Skeletal muscle satellite cell (primary cell): ENCODE results near the gene KXD1.
"Not testable (repeated sequence)": the region's sequence is repeated elsewhere in the genome, so short reads cannot be mapped to it uniquely, and the experiment has no call there.

Experiments used
- H3K27me3 ChIP-seq: 2 replicates; pipeline ENCODE4 v1.7.0; 2013; ENCODE audit warnings: low read length; ENCODE audit not compliant: control insufficient read depth, insufficient read depth
- H3K36me3 ChIP-seq: 2 replicates; pipeline ENCODE4 v1.7.0; 2013; ENCODE audit warnings: mild to moderate bottlenecking, control low read depth, low read length; ENCODE audit not compliant: insufficient read depth
- H3K4me1 ChIP-seq: 2 replicates; pipeline ENCODE4 v1.7.0; 2013; ENCODE audit warnings: low read length; ENCODE audit not compliant: control insufficient read depth, insufficient read depth
- H3K4me2 ChIP-seq: 2 replicates; pipeline ENCODE4 v1.7.0; 2013; ENCODE audit warnings: mild to moderate bottlenecking, low read length
- H3K4me3 ChIP-seq: 2 replicates; pipeline ENCODE4 v1.7.0; 2013; ENCODE audit warnings: low read length
- H3K9ac ChIP-seq: 2 replicates; pipeline ENCODE4 v1.7.0; 2013; ENCODE audit warnings: mild to moderate bottlenecking, low read depth, low read length, moderate library complexity
- H3K9me3 ChIP-seq: replicated peaks from 2 replicates; pipeline ENCODE4 v1.7.0; 2013; ENCODE audit warnings: mild to moderate bottlenecking, control low read depth, low read length

The KXD1 gene

GRCh38 chr19:18595475-18595874 lies 37.8 kb downstream of the KXD1 start:
- Histone ChIP-seq H3K27me3 (no peaks in the 10 kb centered on the region), H3K9ac (no peak overlapping the region), H3K4me1 (peaks cover 6% of the 10 kb centered on the region), H3K4me2 (no peak overlapping the region), H3K9me3 (no peaks in the 10 kb centered on the region), H3K36me3 (no peaks in the 10 kb centered on the region), H3K4me3 (no peak overlapping the region)

GRCh38 chr19:18596752-18597157 lies 39.1 kb downstream of the KXD1 start:
- Histone ChIP-seq H3K4me2 (no peak overlapping the region), H3K4me3 (no peak overlapping the region), H3K9ac (no peak overlapping the region), H3K36me3 (no peaks in the 10 kb centered on the region), H3K27me3 (no peaks in the 10 kb centered on the region), H3K4me1 (peaks cover 6% of the 10 kb centered on the region), H3K9me3 (no peaks in the 10 kb centered on the region)

- no peak overlapping the region for H3K4me3 ChIP-seq
- no peak overlapping the region for H3K4me2 ChIP-seq
- H3K9ac ChIP-seq = no peak overlapping the region
- no peaks in the 10 kb centered on the region for H3K36me3 ChIP-seq
- H3K4me1 ChIP-seq = peaks cover 10% of the 10 kb centered on the region
- no peaks in the 10 kb centered on the region for H3K27me3 ChIP-seq
- no peaks in the 10 kb centered on the region for H3K9me3 ChIP-seq
These were observed 40.4 kb downstream of the KXD1 start for GRCh38 chr19:18597809-18598660.

GRCh38 chr19:18599485-18599884 lies 41.8 kb downstream of the KXD1 start:
- H3K4me1 ChIP-seq = peaks cover 21% of the 10 kb centered on the region
- H3K4me2 ChIP-seq = no peak overlapping the region
- no peaks in the 10 kb centered on the region for H3K36me3 ChIP-seq
- no peak overlapping the region for H3K4me3 ChIP-seq
- no peak overlapping the region for H3K9ac ChIP-seq
- no peaks in the 10 kb centered on the region for H3K9me3 ChIP-seq
- H3K27me3 ChIP-seq = no peaks in the 10 kb centered on the region

GRCh38 chr19:18600692-18601397 lies 43.2 kb downstream of the KXD1 start:
- H3K4me1 ChIP-seq = peaks cover 18% of the 10 kb centered on the region
- H3K36me3 ChIP-seq, H3K9ac ChIP-seq, H3K27me3 ChIP-seq, H3K4me3 ChIP-seq, H3K4me2 ChIP-seq, H3K9me3 ChIP-seq: not testable (repeated sequence)

GRCh38 chr19:18601875-18602274 lies 44.2 kb downstream of the KXD1 start:
- Histone ChIP-seq H3K36me3 (no peaks in the 10 kb centered on the region), H3K9ac (no peak overlapping the region), H3K4me2 (no peak overlapping the region), H3K27me3 (no peaks in the 10 kb centered on the region), H3K4me1 (peaks cover 18% of the 10 kb centered on the region), H3K9me3 (no peaks in the 10 kb centered on the region), H3K4me3 (no peak overlapping the region)

- Histone ChIP-seq H3K9ac (peak overlapping the region; percentile 41), H3K4me3 (peak overlapping the region; percentile 58), H3K4me1 (peaks cover 23% of the 10 kb centered on the region), H3K9me3 (no peaks in the 10 kb centered on the region), H3K36me3 (no peaks in the 10 kb centered on the region), H3K4me2 (peak overlapping the region; percentile 84), H3K27me3 (peaks cover 13% of the 10 kb centered on the region)
These were observed 45.7 kb downstream of the KXD1 start for GRCh38 chr19:18603255-18603957.

GRCh38 chr19:18603958-18604819 lies 46.5 kb downstream of the KXD1 start:
- Histone ChIP-seq H3K27me3 (peaks cover 20% of the 10 kb centered on the region), H3K36me3 (no peaks in the 10 kb centered on the region), H3K9ac (peak overlapping the region; percentile 64), H3K9me3 (no peaks in the 10 kb centered on the region), H3K4me2 (peak overlapping the region; percentile 84), H3K4me1 (peaks cover 23% of the 10 kb centered on the region), H3K4me3 (peak overlapping the region; percentile 72)

- peak overlapping the region; percentile 72 for H3K4me3 ChIP-seq
- H3K4me1 ChIP-seq = peaks cover 23% of the 10 kb centered on the region
- H3K9ac ChIP-seq = no peak overlapping the region
- H3K4me2 ChIP-seq = peak overlapping the region; percentile 84
- H3K9me3 ChIP-seq = no peaks in the 10 kb centered on the region
- peaks cover 26% of the 10 kb centered on the region for H3K27me3 ChIP-seq
- H3K36me3 ChIP-seq = no peaks in the 10 kb centered on the region
These were observed 47.1 kb downstream of the KXD1 start for GRCh38 chr19:18604820-18605159.

GRCh38 chr19:18605196-18605545 lies 47.5 kb downstream of the KXD1 start:
- Histone ChIP-seq H3K4me3 (peak overlapping the region; percentile 72), H3K4me2 (peak overlapping the region; percentile 84), H3K9me3 (no peaks in the 10 kb centered on the region), H3K27me3 (peaks cover 29% of the 10 kb centered on the region), H3K4me1 (peaks cover 23% of the 10 kb centered on the region), H3K36me3 (no peaks in the 10 kb centered on the region), H3K9ac (peak overlapping the region; percentile 59)
